CD1c-positive myeloid dendritic cell (primary cell): ENCODE results near the gene PPRC1.
A peak's percentile ranks its signal among the peaks of the same experiment; 100 is the strongest.

Experiments used
- DNase-seq: peaks from one replicate; pipeline ENCODE4 v3.0.0-alpha.2; 2016; ENCODE audit errors: extremely low spot score

Gene PPRC1

DNA sequence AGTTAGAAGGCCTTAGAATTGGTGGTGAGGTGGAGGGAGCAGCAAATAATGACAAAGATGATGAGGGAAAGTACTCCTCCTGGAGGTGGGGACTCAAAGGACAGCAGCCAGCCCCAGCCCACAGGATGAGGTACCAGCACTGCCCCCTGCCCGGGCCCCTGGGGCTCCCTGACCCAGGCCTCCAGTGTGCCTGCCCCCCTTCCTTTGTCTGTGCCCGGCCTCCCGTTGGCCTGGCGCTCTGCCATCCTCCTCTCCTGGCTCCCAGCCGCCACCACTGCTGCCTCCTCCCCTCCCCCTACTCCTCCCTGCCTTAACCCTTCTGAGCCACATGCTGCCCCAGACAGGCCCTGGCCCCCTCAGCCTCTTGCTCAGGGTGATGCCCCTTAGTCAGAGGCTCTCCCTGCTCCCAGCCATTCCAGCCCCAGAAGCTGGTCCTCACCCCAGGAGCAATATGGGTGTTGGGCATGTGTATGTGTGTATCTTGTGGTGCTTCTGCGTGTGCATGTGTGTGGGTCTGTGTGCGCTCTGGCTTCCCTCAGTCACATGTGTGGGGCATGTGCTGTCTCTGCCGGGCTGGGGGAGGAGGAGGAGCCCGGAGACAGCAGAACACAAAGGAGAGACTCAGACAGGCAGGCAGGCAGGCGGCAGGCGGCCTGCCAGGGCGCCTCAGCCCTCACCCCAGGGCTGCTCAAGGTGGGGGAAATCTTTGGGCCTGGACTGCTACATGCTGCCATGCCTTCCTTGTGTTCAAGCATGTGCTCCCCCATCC is 15.3 kb upstream of the PPRC1 start:
- peak; percentile 45 for DNase-seq

DNA sequence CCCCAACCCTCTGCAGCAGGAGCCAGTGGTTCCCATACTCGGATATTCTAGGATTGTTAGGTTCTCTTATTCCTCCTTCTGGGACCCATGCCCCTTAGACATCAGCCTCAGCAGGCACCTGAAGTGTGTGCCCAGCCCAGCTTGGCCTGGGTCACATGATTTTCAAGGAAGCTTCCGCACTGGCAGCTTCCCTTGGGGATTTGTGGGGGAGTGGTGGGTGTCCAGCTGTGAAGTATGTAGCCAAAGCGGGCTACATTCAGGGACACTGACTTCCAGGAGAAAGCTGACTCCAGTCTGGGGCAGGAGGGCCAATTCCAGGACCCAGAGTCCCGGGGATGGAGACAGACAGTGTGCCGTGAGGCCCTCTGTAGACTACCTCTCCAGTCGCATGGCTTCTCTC is 14.0 kb upstream of the PPRC1 start:
- DNase-seq, result peak; percentile 58

GRCh38 chr10:102119417-102120141 is 13.3 kb upstream of the PPRC1 start:
- DNase-seq, result peak; percentile 38

DNA sequence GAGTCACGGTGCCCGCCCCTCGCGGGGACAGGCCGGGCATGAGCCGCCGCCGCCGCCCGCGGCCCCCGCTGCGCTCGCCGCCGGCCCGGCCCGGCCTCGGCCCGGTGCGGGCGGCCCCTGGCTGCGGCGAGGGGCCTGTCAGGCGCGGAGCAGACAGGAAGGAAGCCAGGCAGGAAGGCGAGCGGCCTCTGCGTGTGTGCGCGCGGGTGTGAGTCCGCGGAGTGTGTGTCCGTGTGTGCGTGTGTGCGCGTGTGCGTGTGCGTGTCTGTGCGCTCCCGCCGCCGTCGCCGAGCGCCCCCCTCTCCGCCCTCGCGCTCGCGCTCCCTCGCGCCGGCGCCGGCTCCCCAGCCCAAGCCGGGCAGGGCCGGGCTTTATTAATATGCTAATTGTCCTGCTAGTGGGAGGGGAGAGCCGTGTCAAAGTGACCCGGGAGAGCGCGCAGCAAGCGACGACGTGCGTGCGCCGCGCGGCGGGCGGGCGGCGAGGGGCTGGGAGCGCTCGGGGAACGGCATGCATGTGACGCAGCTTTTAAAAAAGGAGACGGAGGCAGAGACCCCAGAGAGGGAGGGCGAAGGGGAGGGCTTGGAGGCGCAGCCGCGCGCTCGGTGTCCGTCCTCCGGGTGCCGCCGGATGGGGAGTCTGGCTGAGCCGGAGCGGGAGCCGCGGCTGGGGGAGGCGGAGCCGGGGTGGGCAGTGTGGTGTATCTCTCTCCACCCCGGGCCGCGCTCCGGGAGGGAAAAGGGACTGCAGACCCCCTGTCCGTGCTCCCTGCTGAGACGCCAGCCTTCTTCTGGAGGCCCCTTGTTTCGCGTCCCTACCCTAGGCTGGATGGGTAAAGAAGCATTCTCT is 12.5 kb upstream of the PPRC1 start, which contains the start of gene LDB1:
Gene LDB1, minus strand, starts transcription at position 227 of the 849 bp plus-strand sequence. CDS start 258 bp downstream, outside the sequence.
- DNase-seq, result peak; percentile 85

DNA sequence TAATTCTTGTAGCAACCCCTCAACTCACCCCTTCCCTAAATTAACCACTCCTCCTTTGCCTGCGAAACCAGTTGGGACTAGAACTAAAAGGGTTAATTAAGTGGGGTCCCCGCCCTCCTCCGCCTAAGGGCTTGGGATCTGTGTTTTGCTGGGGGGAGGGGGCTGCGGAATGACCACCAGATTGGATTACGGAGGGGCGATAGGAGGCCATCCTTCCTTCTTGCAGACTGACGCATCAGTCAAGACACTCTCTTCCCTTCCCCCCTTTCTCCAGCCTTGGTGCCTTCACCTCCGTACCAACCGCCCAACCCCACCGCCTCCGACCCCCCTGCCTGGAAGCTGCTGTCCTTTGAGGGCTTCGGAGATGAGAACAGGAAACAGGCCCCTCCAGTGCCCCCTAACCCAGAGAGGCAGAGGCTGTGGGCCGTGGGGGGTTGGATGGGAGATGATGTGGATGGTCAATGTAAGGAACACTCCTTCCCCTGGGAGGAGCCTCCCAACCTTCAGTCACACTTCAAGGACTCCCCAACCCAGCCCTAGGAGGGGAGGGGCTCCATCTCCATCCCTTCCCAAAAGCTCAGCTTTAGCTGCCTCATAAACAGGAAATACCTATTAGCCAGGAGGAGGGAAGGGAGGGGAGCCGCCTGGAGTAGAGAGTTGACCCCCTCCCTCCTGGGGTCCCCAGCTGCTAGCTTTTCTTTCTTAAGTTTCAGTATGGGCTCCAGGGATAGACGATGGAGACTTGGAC is 11.7 kb upstream of the PPRC1 start:
- DNase-seq, result no peak

GRCh38 chr10:102121739-102122372 is 11.0 kb upstream of the PPRC1 start:
- no peak for DNase-seq

- no peak for DNase-seq
Observed at GRCh38 chr10:102122450-102122849, 10.4 kb upstream of the PPRC1 start.

GRCh38 chr10:102123223-102123622 is 9.6 kb upstream of the PPRC1 start:
- DNase-seq, result no peak

GRCh38 chr10:102131286-102132170 is 1.3 kb upstream of the PPRC1 start:
- no peak for DNase-seq

DNA sequence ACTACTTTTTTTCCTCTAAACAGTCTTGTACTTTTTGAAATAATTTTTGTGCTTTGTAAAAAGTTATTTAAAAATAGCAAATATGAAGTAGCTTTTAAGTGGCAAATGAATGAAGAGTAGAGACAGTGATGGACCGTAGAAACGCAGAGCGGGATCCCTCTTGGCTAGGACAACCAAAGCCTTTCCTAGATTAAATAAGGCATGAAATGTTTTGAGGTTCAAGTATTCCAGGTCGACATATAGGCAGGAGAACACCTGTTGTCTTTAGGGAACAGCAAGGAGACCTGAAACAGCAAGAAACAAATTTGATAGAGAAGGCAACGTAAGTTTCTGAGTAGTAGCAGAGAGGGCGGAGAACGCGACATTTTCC is 662 bp upstream of the PPRC1 start:
- DNase-seq, result no peak

GRCh38 chr10:102133373-102134195 is 744 bp downstream of the PPRC1 start:
- DNase-seq, result peak; percentile 70

DNA sequence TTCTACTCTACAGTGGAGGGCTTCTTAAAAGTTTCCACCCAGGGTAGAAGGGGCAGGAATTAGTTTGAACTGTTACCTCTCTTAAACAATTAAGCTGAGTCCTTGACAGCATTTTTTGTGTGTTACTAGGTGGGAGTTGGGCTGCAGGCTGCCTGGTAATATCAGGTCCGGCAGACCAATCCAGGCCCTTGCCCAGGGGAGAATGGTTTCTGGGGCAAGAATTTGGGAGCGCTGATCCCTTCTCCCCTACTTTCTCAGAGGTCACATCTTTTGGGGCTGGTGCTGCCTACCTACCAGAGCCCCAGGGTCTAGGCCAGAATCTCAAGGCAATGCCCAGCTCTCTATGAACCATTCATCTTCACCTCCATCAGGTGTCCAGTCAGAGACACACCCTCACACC is 1.6 kb downstream of the PPRC1 start:
- no peak for DNase-seq

GRCh38 chr10:102135956-102136526 is 3.2 kb downstream of the PPRC1 start:
- DNase-seq, result no peak

- DNase-seq, result no peak
Observed at GRCh38 chr10:102139281-102140110, 6.7 kb downstream of the PPRC1 start.

DNA sequence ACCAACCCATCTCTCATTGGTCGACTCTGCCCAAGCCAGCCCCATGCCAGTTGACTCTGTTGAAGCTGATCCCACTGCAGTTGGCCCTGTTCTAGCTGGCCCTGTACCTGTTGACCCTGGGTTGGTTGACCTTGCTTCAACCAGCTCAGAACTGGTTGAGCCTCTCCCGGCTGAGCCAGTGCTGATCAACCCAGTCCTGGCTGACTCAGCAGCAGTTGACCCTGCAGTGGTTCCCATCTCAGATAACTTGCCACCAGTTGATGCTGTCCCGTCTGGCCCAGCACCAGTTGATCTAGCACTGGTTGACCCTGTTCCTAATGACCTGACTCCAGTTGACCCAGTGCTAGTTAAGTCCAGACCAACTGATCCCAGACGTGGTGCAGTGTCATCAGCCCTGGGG is 7.4 kb downstream of the PPRC1 start:
- no peak for DNase-seq

DNA sequence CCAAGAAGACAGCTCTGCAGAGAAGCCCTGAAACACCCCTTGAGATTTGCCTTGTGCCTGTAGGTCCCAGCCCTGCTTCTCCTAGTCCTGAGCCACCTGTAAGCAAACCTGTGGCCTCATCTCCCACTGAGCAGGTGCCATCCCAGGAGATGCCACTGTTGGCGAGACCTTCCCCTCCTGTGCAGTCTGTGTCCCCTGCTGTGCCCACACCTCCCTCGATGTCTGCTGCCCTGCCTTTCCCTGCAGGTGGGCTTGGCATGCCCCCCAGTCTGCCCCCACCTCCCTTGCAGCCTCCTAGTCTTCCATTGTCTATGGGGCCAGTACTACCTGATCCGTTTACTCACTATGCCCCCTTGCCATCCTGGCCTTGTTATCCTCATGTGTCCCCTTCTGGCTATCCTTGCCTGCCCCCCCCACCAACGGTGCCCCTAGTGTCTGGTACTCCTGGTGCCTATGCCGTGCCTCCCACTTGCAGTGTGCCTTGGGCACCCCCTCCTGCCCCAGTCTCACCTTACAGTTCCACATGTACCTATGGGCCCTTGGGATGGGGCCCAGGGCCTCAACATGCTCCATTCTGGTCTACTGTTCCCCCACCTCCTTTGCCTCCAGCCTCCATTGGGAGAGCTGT is 8.2 kb downstream of the PPRC1 start:
- no peak for DNase-seq

DNA sequence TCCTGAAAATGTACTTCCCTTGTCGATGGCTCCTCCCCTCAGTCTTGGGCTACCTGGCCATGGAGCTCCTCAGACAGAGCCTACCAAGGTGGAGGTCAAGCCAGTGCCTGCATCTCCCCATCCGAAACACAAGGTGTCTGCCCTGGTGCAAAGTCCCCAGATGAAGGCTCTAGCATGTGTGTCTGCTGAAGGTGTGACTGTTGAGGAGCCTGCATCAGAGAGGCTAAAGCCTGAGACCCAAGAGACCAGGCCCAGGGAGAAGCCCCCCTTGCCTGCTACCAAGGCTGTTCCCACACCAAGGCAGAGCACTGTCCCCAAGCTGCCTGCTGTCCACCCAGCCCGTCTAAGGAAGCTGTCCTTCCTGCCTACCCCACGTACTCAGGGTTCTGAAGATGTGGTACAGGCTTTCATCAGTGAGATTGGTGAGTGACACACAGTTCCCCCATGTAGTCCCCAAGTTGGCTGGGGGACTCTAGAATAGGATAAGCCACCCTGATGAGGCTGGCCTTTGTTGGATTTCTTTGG is 8.8 kb downstream of the PPRC1 start:
- no peak for DNase-seq
